Amniotic epithelial cell (primary cell): ENCODE measurements around the gene OR10AG1.
A peak's percentile ranks its signal among the peaks of the same experiment; 100 is the strongest.

Source experiments
- DNase-seq: peaks from one replicate; pipeline ENCODE4 v3.0.0-alpha.2; 2010; ENCODE audit warnings: low read depth

Gene OR10AG1

DNA sequence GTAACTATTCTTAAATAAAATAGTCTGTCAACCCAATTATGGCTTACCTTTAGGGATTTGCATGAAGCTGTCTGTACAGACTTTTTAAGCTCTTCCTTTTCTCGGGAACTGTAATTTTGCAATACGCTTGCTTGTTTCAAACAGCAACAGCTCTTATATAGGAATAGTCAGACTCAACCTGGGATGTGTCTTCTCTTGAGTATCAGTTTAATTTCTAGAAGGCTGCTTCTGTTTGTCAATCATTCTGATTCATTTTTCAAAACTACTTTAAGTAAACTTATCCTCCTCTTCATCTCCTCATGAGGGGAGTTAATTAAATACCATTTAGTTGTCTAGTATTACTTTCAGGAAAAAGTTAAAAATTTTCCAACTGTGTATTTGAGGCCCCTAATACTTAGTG, at the start of gene OR10AG1:
TSS of gene OR10AG1 (minus strand) at position 101 of the 400 bp plus-strand sequence. CDS start at position 63, 38 bp downstream.
- no peak for DNase-seq

DNA sequence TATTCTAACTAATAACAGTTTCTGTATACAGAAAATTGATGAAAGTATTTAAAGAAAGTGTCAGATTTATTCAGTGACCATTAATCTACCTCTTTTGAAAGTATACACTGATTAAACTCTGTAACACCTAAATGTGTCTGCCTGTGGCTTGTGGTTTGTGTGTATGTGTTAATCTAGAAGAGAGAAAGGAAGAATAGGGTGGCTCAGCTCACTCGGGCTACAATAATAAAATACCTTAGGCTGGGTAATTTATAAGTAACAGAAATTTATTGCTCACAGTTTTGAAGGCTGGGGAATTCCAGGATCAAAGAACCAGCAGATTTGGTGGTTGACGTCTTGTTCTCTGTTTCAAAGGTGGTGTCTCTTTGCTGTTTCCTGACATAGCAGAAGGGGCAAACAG, 44.1 kb upstream of the OR10AG1 start:
- DNase-seq = no peak

DNA sequence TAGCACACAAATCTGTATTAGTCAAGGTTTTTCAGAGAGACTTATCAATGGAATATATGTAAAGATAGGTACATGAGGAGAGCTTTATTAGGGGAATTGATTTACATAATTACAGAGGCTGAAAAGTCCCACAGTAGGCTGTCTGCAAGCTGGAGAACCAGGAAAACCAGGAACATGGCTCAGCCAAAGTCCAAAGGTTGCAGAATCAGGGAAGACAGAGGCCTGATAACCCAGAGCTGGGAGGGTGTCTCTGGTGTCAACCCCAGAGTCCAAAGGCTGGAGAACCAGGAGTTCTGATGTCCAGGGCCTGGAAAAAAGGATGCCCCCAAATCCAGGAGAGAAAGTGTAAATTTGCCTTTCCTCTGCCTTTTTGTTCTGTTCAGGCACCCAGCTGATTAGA, 41.0 kb upstream of the OR10AG1 start:
- no peak for DNase-seq

GRCh38 chr11:55994525-55994924, 24.8 kb upstream of the OR10AG1 start, which contains the start of gene OR5F1:
TSS of gene OR5F1 (minus strand) at chr11:55994625. CDS start at chr11:55994625, 0 bp downstream.
- DNase-seq = no peak

DNA sequence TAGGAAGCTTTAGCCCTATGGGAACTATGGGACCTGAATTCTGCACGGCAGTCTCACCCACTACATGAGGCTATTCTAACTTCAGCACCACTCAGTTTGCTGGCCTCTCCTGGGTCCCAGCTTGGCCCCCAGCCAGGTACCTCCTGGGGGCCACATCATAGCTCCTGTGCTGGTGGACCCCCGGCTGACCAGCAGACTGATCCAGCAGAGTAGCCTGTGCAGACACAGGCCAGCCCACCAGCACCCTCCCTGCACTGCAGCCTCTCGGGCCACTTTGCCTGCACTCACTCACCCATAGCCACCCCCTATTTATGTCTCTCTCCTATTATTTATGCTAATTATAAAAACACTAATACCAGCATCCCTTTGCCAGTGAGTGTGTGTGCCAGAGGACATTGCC, 1.2 kb upstream of the OR10AG1 start:
- DNase-seq = no peak

DNA sequence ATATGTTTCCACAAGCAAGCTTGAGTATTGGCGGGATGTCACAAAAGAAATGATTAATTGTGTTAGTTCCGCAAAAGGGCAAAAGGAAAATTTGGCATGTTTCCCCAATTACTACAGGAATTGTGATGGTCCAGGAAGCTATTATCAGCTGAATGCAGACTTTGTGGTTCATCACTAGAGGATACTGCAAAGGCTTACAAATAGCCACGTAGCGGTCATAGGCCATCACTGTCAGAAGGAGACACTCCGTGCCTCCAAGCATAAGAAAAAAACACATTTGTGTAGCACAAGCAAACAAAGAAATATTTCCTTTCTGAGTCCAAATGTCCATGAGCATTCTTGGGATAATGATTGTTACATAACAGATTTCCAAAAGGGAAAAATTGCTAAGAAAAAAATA, 1.8 kb downstream of the OR10AG1 start:
- DNase-seq = no peak

DNA sequence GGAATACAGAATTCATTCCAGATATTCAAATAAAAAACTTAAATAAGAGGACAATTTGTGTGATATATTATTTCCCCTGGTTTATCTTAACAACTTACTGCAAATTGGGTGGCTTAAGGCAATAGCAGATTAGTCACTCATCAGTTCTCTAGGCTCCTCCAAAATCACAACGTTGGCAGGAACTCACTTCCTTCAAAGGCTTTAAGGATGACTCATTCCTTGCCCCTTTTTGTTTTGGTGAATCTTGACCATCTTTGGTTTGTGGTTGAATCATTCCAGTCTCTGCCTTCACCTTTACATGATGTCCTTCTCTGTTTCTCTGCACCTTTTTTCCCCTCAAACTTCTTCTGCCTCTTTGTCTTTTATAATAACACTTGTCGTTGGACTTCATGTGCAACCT, 3.4 kb downstream of the OR10AG1 start:
- no peak for DNase-seq

DNA sequence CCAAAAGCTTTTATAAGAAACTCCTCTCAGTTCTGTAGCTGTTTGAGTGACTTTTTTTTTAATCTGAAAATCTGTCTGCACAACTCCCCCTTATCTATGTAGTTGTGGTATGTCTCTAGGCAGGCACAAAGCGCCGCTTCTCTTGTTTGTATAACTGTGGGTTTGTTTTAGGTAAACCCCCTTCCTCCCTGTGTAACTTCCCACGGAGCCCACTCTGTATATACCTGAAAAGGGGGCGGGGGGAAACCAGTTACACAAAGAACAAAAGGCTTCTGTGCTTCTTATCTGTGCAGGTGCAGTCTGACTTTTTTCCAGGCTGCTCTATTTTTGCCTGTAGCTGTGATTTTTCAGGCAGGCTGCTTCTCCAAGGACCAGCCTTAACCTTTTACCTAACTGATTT, 13.2 kb downstream of the OR10AG1 start:
- DNase-seq = no peak

GRCh38 chr11:55949330-55949729, 20.4 kb downstream of the OR10AG1 start:
- DNase-seq = no peak

GRCh38 chr11:55942785-55943392, 26.9 kb downstream of the OR10AG1 start:
- peak; percentile 5 for DNase-seq

GRCh38 chr11:55936300-55936699, 33.4 kb downstream of the OR10AG1 start, which contains the start of gene OR5I1:
TSS of gene OR5I1 (minus strand) at chr11:55936400. CDS start at chr11:55936400, 0 bp downstream.
- no peak for DNase-seq

DNA sequence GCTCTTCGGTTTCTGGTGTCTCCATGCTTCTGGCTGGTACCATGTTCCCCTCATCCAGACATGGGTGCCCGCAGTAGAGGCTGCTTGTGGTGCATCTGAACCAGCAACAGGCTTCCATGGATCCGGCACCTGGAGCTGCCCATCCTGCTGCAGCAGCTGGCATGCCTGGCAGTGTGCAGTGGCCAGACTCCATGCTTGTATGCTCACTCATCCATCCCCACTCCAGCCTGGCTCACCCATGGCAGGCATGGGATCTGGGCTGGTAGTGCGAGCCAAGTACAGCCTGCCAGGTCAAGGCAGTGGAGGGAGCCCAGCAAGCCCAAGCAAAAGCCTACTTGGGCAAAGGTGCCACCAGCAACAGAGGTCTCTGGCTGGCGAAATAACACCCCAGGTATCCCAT, 49.2 kb downstream of the OR10AG1 start:
- no peak for DNase-seq
